HG02840 (cell line): ENCODE data around the gene MAN1B1.

Experiments
- ATAC-seq: cut with Tn5 transposase; IDR thresholded peaks from one replicate; pipeline ENCODE4 v1.9.1; 2021; ENCODE audit warnings: mild to moderate bottlenecking, moderate library complexity, moderate number of reproducible peaks; ENCODE audit not compliant: unreplicated experiment, low FRiP score

MAN1B1 gene

GRCh38 chr9:137158625-137159024, 71.8 kb downstream of the MAN1B1 start:
- ATAC-seq, result no peak
